HK-2 (cell line): ENCODE results near the gene PPP1R14B.
A peak's percentile ranks its signal among the peaks of the same experiment; 100 is the strongest.

Experiments used
- DNase-seq: peaks from one replicate; pipeline ENCODE4 v3.0.0-alpha.2; 2018; ENCODE audit not compliant: unreplicated experiment

Gene PPP1R14B

GRCh38 chr11:64210301-64211020 is 36.3 kb downstream of the PPP1R14B start:
- DNase-seq, result no peak

- DNase-seq, result no peak
Observed at GRCh38 chr11:64209563-64209843, 37.2 kb downstream of the PPP1R14B start.

- no peak for DNase-seq
Observed at GRCh38 chr11:64208796-64209562, 37.8 kb downstream of the PPP1R14B start.

- DNase-seq, result no peak
Observed at GRCh38 chr11:64208086-64208795, 38.5 kb downstream of the PPP1R14B start.

- no peak for DNase-seq
Observed at GRCh38 chr11:64207256-64208085, 39.3 kb downstream of the PPP1R14B start.

GRCh38 chr11:64206457-64207255 is 40.1 kb downstream of the PPP1R14B start, which contains the start of gene FERMT3:
Gene FERMT3, plus strand, starts transcription at chr11:64206721. Its CDS starts 644 bp downstream, at chr11:64207365.
- DNase-seq, result no peak

GRCh38 chr11:64204464-64204989 is 42.2 kb downstream of the PPP1R14B start:
- peak; percentile 68 for DNase-seq

- DNase-seq, result no peak
Observed at GRCh38 chr11:64204080-64204440, 42.7 kb downstream of the PPP1R14B start.

- DNase-seq, result no peak
Observed at GRCh38 chr11:64203421-64204079, 43.2 kb downstream of the PPP1R14B start.

GRCh38 chr11:64202992-64203391 is 43.8 kb downstream of the PPP1R14B start:
- no peak for DNase-seq

- DNase-seq, result no peak
Observed at GRCh38 chr11:64201543-64201942, 45.2 kb downstream of the PPP1R14B start.

- no peak for DNase-seq
Observed at GRCh38 chr11:64198511-64198910, 48.2 kb downstream of the PPP1R14B start.

GRCh38 chr11:64196626-64197025 is 50.1 kb downstream of the PPP1R14B start:
- DNase-seq, result no peak
